Suprapubic skin (tissue), 4 donors: ENCODE results near the gene C2orf81.

Experiments used
- EP300 ChIP-seq: sonication (generic); formaldehyde crosslinking; IDR thresholded peaks from one replicate; pipeline ENCODE4 v1.6.1; 2017; ENCODE audit warnings: antibody characterized with exemption
- POLR2A ChIP-seq, 2 donors: fragments of 450-650 bp; IDR thresholded peaks; one replicate each; pipeline ENCODE4 v1.6.1; 2017; ENCODE audit warnings: antibody characterized with exemption in 2 of 2, mild to moderate bottlenecking in 2 of 2, moderate library complexity in 2 of 2
- POLR2AphosphoS5 ChIP-seq, 3 donors: sonication (generic); formaldehyde crosslinking; IDR thresholded peaks; one replicate each; pipeline ENCODE4 v1.6.1; 2017; ENCODE audit warnings: antibody characterized with exemption in 3 of 3
- TF ChIP-seq, protein P1 (sequence below), 2 donors: fragments of 200-600 bp in 1 of 2; fragments of 450-650 bp in 1 of 2; sonication (generic) in 1 of 2; IDR thresholded peaks; one replicate each; pipeline ENCODE4 v1.5.1; 2016 to 2019; ENCODE audit warnings: antibody characterized with exemption in 2 of 2, mild to moderate bottlenecking in 1 of 2, moderate library complexity in 1 of 2

DNA sequence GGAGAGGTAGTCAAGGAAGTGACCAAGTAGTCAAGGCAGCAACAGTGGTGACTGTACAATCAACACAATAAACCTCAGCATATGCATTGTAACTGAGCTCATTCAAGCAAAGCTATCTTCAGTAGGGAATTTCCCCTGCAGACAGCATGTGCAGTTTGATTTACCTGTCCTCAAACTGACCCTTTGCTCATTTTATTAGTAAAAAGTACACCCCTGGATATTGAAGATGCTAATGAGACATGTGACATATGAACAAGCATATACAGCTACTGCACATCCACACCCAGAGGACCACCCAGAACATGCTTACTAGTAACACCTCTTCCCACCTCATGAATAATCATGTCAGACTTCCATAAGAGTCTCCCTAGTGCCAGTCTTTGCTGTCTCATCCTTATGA, 15.4 kb downstream of the C2orf81 start:
- TF ChIP-seq, protein P1, sequence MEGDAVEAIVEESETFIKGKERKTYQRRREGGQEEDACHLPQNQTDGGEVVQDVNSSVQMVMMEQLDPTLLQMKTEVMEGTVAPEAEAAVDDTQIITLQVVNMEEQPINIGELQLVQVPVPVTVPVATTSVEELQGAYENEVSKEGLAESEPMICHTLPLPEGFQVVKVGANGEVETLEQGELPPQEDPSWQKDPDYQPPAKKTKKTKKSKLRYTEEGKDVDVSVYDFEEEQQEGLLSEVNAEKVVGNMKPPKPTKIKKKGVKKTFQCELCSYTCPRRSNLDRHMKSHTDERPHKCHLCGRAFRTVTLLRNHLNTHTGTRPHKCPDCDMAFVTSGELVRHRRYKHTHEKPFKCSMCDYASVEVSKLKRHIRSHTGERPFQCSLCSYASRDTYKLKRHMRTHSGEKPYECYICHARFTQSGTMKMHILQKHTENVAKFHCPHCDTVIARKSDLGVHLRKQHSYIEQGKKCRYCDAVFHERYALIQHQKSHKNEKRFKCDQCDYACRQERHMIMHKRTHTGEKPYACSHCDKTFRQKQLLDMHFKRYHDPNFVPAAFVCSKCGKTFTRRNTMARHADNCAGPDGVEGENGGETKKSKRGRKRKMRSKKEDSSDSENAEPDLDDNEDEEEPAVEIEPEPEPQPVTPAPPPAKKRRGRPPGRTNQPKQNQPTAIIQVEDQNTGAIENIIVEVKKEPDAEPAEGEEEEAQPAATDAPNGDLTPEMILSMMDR (IDR thresholded peaks at IDR 0.05), result no peak
- no peak for TF ChIP-seq POLR2A (IDR thresholded peaks at IDR 0.05)
- no peak for TF ChIP-seq POLR2AphosphoS5 (IDR thresholded peaks at IDR 0.05)
- TF ChIP-seq EP300, result no peak
